NCI-H446 treated with DMSO at 0.1 percent for 48 hours (cell line): Measurements from ENCODE around the gene TMUB2.
"Not testable (repeated sequence)": the region's sequence is repeated elsewhere in the genome, so short reads cannot be mapped to it uniquely, and the experiment has no call there.

Source experiments
- DNase-seq: peaks from one replicate; lab custom pipeline; 2025; lab: John Stamatoyannopoulos, UW

Gene TMUB2

DNA sequence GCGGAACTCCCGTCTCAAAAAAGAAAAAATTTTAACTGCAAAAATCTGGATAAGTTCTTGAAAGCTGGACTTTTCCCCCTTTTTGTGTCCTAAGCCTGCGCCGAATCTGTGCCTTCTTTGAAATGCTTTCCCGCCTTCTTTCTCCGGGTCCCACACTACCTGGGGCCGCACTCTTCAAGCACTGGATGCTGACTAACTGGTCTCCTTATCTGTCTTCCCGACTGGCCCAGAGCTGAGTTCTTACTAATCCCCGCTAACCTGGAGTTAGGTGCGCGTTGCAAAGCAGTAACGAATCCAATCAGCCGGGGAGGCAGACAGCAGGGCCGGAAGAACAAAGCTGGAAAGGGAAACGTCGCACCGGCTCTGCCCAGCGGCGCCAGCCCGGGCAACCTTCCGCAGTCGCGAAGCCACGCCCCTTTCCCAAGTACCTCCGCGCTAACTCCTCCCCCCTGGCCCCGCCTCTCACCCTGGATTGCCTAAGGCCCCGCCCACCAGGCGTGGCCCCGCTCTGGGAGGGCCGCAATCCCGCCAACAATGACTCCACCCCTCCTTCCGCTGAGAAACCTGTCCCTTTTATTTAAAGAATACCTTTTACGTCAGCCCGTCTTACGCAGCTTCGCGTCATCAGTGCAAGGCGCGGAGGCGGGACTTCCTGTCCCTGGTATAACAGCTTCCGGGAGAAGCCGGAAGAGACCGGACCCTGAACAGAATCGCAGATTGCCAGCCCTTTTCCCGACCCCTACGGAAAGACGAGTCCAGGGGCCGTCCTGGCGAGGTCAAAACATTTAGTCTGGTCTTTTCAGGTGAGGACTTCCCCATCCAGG lies at the start of gene TMUB2:
Gene TMUB2, plus strand, starts transcription at position 666 of the 824 bp plus-strand sequence. CDS start 737 bp downstream, outside the sequence.
- peak; percentile 98 for DNase-seq

DNA sequence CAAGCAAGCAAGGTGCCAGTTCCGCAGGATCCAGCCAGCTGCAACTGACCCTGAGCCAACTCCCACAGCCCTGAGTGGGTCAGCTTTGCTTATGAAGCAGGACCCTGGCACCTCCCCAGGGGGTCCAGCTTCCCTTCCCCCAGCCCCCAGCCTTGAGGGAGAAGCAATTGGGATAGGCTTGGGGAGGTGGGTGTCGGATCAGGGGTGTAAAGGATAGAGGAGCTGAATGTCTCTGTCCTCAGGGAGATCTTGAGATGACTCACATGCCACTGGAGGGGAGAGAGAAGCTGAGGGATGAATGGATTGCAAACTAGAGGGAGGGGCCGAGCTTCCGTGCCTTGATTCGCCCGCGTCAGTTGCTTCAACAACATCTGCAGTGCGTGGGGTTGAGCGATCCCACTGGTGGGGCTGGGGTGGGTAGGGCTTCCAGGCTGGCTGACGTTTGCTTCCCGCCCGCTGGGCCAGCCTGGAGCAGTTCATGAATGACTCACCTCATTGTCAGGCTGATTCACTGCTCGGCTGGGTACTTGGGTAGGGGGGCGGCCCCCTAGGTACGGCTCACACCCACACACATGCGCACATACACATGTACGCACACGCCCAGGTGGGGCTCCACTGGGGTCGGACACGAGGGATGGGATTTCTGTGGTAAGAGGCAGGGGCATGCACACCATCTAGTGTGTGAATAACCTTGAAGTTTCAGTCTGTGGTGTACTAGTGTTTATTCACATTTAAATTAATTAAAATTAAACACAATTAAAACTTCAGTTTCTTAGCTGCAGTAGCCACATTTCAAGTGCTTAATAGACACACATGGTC lies 48.7 kb upstream of the TMUB2 start:
- DNase-seq: peak; percentile 84

DNA sequence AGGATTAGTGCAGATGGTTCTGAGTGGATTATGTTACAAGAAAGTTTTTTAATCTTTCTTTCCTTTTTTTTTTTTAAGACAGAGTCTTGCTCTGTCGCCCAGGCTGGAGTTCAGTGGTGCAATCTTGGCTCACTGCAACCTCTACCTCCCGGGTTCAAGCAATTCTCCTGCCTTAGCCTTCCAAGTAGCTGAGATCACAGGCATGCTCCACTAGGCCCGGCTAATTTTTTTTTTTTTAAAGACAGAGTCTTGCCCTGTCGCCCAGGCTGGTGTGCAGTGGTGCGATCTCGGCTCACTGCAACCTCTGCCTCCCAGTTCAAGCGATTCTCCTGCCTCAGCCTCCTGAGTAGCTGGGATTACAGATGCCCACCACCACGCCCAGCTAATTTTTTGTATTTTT lies 42.9 kb upstream of the TMUB2 start:
- not testable (repeated sequence) for DNase-seq

DNA sequence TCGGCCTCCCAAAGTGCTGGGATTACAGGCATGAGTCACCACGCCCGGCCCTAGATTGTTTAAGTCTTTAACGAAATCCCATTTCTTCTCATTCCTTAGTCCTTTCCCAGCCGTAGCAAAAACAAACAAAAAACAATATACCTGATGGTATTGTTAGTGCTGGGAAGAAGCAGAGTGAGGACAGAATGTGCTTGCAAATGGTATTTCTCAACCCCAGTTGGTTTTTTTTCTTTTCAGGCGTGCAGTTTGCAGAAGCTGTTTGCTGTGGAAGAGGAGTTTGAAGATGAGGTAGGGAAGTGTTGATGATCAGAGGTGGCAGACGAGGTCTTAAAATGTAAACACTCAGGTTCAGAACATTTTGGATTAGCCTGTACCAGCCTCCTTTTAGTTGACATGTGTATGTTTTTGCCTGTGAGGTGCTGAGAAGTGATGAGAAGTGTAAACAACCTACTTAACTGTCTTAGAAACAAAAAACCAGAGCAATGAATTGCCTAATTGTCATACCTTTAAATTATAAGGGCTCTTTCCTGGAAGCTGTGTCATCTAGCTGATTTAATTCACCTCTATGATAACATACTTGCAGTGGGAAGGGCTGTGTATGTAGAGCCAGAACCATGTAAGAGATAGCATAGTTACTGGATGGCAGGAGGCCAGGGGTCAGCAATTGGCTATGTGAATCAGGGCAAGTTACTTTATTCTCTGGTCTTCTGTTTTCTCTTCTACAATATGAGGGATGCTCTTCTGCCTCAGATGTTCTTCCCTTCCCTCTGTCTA lies 41.6 kb upstream of the TMUB2 start:
- DNase-seq: no peak

DNA sequence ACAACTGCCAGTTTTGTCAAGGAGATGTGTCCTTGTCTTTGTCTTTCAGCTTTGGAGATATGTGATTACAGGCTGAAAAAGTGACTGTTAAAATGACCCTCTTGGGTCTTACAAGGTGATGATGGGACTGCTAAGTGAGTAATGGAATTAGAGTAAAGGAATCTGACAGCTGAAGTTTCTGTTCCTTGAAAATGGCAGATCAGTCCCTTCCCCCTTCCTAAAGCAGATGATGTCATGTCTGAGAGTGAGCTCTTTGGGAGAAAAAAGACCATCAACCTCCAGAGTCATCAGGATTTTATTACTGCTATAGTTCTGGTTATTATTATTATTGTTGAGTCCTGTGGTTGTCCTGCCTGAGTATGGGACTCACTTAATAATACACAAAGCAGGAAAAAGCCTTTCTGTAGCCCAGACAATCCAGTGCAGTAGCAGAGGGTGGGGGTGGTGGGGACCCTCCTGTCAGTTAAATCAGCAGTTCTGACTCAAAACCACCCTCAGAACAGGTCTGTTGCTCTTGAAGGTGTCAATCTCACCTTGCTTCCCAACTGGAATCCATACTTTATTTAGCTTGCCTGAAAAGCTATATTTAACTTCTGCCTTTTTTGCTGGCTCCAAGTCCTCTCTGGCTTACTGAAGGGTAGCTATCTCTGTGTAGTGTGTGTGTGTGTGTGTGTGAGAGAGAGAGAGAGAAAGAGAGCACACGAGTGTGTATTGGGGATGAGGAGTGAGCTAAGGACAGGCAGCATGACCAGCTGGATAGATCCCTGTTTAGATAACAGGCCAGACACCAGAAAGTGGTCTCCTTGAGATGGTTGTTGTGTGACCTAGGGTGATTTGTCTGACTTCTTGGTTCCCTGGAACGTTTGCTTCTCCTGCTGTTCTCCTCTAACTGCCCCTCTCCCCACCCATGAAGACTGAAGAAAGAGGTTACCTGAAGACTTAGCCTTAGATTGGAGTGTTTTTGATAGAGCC lies 40.1 kb upstream of the TMUB2 start:
- DNase-seq: no peak

- DNase-seq: no peak
Measured at GRCh38 chr17:44147812-44148211, 39.0 kb upstream of the TMUB2 start.

DNA sequence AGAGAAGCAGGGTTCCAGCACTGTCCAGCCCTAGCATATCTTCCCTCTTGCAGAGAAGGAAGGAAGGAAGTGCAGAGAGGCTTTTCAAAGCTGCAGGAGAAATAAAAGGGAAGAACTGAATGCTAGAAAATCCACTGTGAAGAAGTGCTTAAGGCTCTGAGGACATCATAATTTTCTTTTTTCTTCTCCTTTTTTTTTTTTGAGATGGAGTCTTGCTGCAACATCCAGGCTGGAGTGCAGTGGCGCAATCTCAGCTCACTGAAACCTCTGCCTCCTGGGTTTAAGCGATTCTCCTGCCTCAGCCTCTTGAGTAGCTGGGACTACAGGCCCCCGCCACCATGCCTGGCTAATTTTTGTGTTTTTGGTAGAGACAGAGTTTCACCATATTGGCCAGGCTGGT lies 37.7 kb upstream of the TMUB2 start:
- not testable (repeated sequence) for DNase-seq

GRCh38 chr17:44149750-44150329 lies 36.9 kb upstream of the TMUB2 start:
- DNase-seq: no peak

- no peak for DNase-seq
Measured at GRCh38 chr17:44152875-44153274, 33.9 kb upstream of the TMUB2 start.

DNA sequence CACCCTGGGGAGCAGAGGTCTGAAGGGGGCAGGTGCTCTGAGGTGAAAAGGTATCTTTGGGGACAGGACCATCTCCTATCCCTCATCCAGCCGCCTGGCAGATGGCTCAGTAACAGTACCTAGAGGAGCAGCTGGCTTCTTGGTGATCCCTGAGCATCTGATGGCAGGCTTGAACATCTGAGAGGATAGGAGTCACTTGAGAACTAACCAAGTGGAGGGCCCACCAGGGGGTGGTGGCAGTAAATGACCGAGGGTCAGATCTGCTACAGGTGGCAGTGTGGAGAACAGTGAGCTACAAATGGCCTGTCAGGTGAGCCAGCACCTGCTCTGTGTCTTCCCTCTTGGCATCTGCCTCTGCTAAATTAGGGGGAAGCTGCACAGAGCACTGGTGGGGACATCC lies 31.3 kb upstream of the TMUB2 start:
- DNase-seq: no peak

DNA sequence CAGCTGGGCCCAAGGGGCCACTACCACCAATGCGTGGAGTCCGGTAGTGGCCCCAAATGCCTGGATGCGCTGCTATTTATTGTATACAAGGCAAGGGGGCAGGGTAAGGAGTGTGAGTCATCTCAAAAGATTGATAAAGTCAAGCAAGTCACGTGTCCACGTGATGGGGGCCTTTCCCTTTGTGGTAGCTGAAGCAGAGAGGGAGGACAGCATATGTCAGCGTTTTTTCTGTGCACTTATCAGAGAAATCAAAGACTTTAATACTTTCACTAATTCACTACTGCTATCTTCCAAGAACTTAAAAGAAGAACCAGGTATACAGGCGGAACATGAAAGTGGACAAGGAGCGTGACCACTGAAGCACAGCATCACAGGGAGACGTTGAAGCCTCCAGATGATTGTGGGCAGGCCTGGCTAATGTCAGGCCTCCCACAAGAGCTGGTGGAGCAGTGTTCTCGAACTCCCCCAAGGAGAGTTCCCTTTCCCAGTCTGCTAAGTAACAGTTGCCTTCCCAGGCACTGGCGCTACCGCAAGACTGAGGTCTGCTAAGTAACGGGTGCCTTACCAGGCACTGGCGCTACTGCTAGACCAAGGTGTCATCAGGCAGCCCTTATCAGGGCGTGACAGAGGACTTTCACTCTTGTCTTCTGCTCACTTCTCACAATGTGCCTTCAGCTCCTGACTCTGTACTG lies 27.1 kb upstream of the TMUB2 start:
- no peak for DNase-seq

DNA sequence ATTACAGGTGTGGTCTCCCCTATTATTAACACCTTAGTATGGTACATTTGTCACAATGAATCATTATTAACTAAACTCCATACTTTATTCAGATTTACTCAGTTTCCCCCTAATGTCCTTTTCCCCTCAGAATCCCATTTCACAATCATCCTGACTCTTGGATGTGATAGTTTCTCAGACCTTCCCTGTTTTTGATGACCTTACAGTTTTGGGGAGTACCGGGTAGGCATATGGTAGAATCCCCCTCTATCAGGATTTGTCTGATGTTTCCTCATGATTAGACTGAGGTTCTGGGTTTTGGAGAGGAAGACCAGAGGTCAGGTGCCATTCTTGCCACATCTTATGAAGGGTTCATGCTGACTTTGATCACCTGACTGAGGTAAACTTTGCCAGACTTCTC lies 22.3 kb upstream of the TMUB2 start:
- DNase-seq: no peak

DNA sequence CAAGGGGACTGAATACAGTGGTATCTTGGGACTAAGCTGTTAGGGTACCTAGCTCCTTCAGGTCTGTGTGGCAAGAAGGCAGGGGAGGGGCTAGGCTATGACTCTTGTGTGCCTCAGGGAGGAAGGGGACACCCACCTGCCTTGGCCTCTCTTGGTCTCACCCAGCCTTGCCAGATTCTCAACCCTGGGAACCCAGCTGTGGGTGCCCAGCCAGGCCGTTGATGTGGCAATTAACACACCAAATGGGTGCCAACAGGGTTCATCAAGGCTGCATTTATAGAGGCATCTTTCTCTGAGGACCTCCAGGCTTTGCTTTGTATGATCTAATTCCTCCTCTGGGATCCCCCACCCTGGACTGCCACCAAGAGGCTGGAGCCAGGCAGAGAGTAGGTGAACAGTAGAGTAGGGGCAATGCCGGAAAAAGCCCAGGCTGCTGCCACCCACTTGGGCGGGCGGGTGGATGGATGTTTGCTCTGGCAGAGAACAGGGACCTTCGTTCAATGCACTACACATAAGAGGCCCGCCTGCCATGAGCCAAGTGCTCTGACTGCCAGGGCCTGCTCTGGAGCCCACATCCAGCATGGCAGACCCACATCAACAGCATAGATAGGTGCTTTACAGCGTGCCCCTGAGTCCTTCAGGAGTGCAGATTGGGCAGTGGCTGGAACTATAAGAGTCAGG lies 19.5 kb upstream of the TMUB2 start:
- DNase-seq: no peak

GRCh38 chr17:44170135-44170498 lies 16.7 kb upstream of the TMUB2 start:
- DNase-seq: no peak

DNA sequence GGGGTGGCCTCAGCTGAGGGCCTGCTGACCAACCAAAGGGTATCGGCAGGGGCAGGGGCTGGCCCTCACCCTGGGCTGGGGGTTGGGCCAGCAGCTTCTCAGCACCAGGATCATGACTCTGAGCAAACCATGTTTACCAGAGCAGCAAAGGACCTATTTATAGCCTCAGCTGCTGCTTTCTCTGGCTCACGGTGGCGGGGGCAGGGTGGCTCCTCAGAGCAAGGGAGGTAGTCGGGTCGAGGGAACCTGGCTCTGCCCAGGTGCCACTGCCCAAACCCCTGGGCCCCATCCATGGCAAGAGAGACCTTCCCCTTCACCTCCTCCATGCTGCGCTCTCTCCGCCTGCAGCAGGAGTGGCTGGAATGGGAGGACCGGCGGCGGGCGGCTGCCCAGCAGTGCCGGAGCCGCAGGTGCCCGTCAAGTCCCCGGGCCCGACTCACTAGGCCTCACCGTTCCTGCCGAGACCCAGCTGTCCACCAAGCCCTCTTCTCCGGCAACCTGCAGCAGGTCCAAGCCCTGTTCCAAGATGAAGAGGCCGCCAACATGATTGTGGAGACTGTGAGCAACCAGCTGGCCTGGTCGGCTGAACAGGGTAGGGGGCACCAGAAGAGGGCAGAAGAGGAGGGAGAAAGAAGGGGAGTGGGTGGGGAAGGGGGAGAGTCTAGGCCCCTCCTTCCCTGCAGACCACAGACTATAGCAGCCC lies 16.1 kb upstream of the TMUB2 start, which contains the start of gene ASB16:
Gene ASB16, plus strand, starts transcription at position 206 of the 703 bp plus-strand sequence. Its CDS starts 86 bp downstream, at position 292.
- no peak for DNase-seq

DNA sequence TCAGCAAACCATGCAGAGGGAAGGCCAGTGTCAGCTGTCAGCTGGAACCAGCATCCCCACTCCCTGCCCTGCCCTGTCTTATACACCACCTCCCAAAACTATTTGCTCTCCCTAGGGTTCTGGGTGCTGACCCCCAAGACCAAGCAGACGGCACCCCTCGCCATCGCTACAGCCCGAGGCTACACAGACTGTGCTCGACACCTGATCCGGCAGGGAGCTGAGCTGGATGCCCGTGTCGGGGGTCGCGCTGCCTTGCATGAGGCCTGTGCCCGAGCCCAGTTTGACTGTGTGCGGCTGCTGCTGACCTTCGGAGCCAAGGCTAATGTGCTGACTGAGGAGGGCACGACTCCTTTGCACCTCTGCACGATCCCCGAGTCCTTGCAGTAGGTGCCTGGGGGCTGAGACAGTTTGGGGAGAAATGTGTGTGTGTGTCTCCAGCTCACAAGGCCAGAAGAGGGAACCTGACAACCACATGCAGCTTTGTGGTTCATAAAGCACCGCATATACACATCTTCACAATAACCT lies 14.8 kb upstream of the TMUB2 start:
- DNase-seq: no peak

DNA sequence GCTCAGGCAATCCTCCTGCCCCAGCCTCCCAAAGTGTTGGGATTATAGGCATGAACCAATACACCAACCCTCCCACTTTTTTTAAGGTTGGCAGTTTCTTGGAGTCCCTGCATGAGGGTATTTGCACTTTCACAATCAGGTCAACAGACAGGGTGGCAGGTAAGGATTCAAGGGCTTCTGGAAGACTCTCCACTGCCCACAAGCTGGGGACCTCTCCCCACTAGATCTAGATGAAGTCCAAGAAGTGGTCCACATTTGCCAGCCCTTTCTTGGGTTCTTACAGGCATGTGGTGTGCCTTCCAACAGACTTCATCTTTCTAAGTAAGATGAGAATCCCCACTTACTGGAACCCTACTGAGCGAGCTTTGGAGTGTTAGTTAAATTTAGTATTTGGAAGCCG lies 12.3 kb upstream of the TMUB2 start:
- no peak for DNase-seq

DNA sequence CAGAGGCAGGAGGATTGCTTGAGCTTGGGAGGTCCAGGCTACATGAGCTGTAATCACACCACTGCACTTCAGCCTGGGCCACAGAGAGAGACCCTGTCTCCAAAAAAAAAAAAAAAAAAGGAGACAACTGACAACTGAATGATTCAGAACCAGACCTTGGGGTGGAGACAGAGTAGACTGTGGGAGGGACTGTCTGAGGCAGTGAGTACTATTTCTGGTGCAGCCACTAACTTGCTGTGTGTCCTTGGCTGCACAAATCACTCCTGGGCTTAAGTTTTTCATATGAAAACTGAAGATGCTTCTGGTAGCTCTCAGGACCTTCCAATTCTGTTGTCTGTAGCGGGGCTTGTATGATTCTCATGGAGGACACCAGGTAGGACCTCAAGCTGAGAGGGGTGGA lies 10.5 kb upstream of the TMUB2 start:
- no peak for DNase-seq
